ENCODE data around the gene PLXNA4. TPM values are rescaled to one million over a fixed set of nuclear protein-coding genes. Genes with fewer than 3 reads are reported as not detected.

PLXNA4 gene
- total and polyA plus RNA-seq, 2 donors (not counting 1 experiment from before 2014, with no cell fraction given): not detected

DNA sequence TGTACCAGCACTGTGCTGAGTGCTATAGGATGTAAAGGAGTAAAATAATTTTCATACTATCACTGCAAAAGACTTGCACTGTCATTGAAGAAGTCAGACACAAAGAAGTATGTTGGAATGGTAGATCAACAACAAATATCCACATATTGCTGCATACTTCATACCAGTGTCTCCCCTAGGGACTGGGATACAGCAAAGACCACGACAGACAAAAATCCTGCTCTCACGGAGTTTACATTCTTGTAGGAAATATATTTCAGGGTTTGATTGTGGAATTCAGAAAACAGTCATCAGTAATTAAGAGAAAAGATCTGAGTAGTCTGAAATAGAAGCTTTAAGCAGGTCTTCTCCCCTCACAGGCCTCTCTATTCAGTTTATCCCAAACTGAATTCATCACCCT is 49.4 kb upstream of the PLXNA4 start:
- Mint-ChIP-seq H3K27ac (no peak overlapping the region), H3K9me3 (ENCODE audit: insufficient read depth) (no peaks in the 10 kb centered on the region), H3K4me3 (no peak overlapping the region), H3K4me1 (no peaks in the 10 kb centered on the region), H3K27me3 (peaks cover 8% of the 10 kb centered on the region)
- no CpG with 5 or more reads among the region's 2 CpGs for WGBS (ENCODE audit: insufficient coverage)
- no peak for ATAC-seq (ENCODE audit: low read depth)
- CTCF ChIA-PET: no interaction called here
- no peak overlapping the region for H2AFZ ChIP-seq (ENCODE audit: insufficient read depth, low read depth, low read length, poor library complexity, severe bottlenecking)
- no peaks in the 10 kb centered on the region for H3K79me2 ChIP-seq (ENCODE audit: control insufficient read depth, insufficient read depth, low read length)
- H4K20me1 ChIP-seq (ENCODE audit: control insufficient read depth, insufficient read depth, low read length, poor library complexity, severe bottlenecking): no peaks in the 10 kb centered on the region
- intact Hi-C loops (cut with micrococcal nuclease): no loop called here
- no peak for TF ChIP-seq EZH2 (IDR thresholded peaks at IDR 0.05; ENCODE audit: borderline replicate concordance, insufficient read depth, low read depth, low read length, poor library complexity, severe bottlenecking)
- no peaks in the 10 kb centered on the region for H3K9me3 ChIP-seq (ENCODE audit: control extremely low read depth in 1 of 3, control insufficient read depth in 2 of 3, insufficient read depth in 1 of 3, low read length in 2 of 3)
- no peak overlapping the region for H3K4me2 ChIP-seq (replicated peaks; ENCODE audit: low read depth, low read length, poor library complexity, severe bottlenecking)
- DNase-seq: no peak
- no peak overlapping the region for H3K4me3 ChIP-seq (ENCODE audit: control extremely low read depth in 1 of 5, extremely low read depth in 1 of 5, insufficient read depth in 1 of 5, low read depth in 2 of 5, low read length in 4 of 5)
- no peaks in the 10 kb centered on the region for H3K36me3 ChIP-seq (replicated peaks in 1 of 2; ENCODE audit: control extremely low read depth in 1 of 2, control insufficient read depth in 1 of 2, extremely low read depth in 1 of 2, insufficient read depth in 2 of 2, low read length in 1 of 2)
- no peak overlapping the region for H3K27ac ChIP-seq (ENCODE audit: low read length in 2 of 2)
- no peaks in the 10 kb centered on the region for H3K4me1 ChIP-seq (ENCODE audit: control insufficient read depth in 2 of 2, insufficient read depth in 2 of 2, low read length in 2 of 2)
- no peaks in the 10 kb centered on the region for H3K27me3 ChIP-seq (replicated peaks in 1 of 4; ENCODE audit: control extremely low read depth in 1 of 4, control insufficient read depth in 3 of 4, insufficient read depth in 4 of 4, low read length in 3 of 4)
- no peak overlapping the region for H3K9ac ChIP-seq (ENCODE audit: low read length)
- POLR2A ChIA-PET: no interaction called here

DNA sequence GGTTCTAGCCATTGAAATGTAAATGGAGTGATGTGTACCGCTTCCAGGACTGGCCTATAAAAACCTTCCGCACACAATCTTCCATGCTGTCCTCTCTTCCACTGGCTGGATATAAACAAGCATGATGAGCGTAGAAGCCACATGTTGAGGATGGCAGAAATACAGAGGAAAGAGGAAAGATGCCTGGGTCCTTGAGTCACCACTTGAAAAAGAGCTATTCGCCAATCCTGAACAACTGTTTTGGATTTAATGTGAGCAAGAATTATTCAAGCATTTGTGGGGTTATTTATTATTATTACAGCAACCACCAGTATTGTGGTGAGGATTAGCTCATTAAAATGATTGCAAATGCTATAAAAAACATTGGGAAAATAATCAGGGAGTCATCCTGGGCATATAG is 45.8 kb upstream of the PLXNA4 start:
- H3K4me1 Mint-ChIP-seq: no peaks in the 10 kb centered on the region
- no peaks in the 10 kb centered on the region for H3K36me3 ChIP-seq (replicated peaks in 1 of 2; ENCODE audit: control extremely low read depth in 1 of 2, control insufficient read depth in 1 of 2, extremely low read depth in 1 of 2, insufficient read depth in 2 of 2, low read length in 1 of 2)
- ChIA-PET POLR2A (no interaction called here), CTCF (no interaction called here)
- no peaks in the 10 kb centered on the region for H3K4me1 ChIP-seq (ENCODE audit: control insufficient read depth in 2 of 2, insufficient read depth in 2 of 2, low read length in 2 of 2)
- peaks cover 8% of the 10 kb centered on the region for H3K27me3 Mint-ChIP-seq
- no peak overlapping the region for H3K4me2 ChIP-seq (replicated peaks; ENCODE audit: low read depth, low read length, poor library complexity, severe bottlenecking)
- H3K27ac ChIP-seq (ENCODE audit: low read length in 2 of 2): no peak overlapping the region
- no peak overlapping the region for H3K4me3 ChIP-seq (ENCODE audit: control extremely low read depth in 1 of 5, extremely low read depth in 1 of 5, insufficient read depth in 1 of 5, low read depth in 2 of 5, low read length in 4 of 5)
- H2AFZ ChIP-seq (ENCODE audit: insufficient read depth, low read depth, low read length, poor library complexity, severe bottlenecking): no peak overlapping the region
- no peaks in the 10 kb centered on the region for H3K9me3 Mint-ChIP-seq (ENCODE audit: insufficient read depth)
- TF ChIP-seq, protein P1, sequence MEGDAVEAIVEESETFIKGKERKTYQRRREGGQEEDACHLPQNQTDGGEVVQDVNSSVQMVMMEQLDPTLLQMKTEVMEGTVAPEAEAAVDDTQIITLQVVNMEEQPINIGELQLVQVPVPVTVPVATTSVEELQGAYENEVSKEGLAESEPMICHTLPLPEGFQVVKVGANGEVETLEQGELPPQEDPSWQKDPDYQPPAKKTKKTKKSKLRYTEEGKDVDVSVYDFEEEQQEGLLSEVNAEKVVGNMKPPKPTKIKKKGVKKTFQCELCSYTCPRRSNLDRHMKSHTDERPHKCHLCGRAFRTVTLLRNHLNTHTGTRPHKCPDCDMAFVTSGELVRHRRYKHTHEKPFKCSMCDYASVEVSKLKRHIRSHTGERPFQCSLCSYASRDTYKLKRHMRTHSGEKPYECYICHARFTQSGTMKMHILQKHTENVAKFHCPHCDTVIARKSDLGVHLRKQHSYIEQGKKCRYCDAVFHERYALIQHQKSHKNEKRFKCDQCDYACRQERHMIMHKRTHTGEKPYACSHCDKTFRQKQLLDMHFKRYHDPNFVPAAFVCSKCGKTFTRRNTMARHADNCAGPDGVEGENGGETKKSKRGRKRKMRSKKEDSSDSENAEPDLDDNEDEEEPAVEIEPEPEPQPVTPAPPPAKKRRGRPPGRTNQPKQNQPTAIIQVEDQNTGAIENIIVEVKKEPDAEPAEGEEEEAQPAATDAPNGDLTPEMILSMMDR (IDR thresholded peaks at IDR 0.05): no peak
- TF ChIP-seq EZH2 (IDR thresholded peaks at IDR 0.05; ENCODE audit: borderline replicate concordance, insufficient read depth, low read depth, low read length, poor library complexity, severe bottlenecking): no peak
- no peak overlapping the region for H3K4me3 Mint-ChIP-seq
- no peak overlapping the region for H3K9ac ChIP-seq (ENCODE audit: low read length)
- no CpG with 5 or more reads among the region's 4 CpGs for WGBS (ENCODE audit: insufficient coverage)
- intact Hi-C loops (cut with micrococcal nuclease): no loop called here
- no peaks in the 10 kb centered on the region for H3K27me3 ChIP-seq (replicated peaks in 1 of 4; ENCODE audit: control extremely low read depth in 1 of 4, control insufficient read depth in 3 of 4, insufficient read depth in 4 of 4, low read length in 3 of 4)
- H3K9me3 ChIP-seq (ENCODE audit: control extremely low read depth in 1 of 3, control insufficient read depth in 2 of 3, insufficient read depth in 1 of 3, low read length in 2 of 3): no peaks in the 10 kb centered on the region
- no peaks in the 10 kb centered on the region for H4K20me1 ChIP-seq (ENCODE audit: control insufficient read depth, insufficient read depth, low read length, poor library complexity, severe bottlenecking)
- no peak for ATAC-seq (ENCODE audit: low read depth)
- no peaks in the 10 kb centered on the region for H3K79me2 ChIP-seq (ENCODE audit: control insufficient read depth, insufficient read depth, low read length)
- no peak for DNase-seq
- H3K27ac Mint-ChIP-seq: no peak overlapping the region

All from B cell (primary cell).